Brain microvascular endothelial cell (primary cell): Measurements from ENCODE around the gene UROC1.

Experiments
- DNase-seq: peaks from one replicate; pipeline ENCODE4 v3.0.0-alpha.2; 2020
- H3K27ac ChIP-seq: fragments of 250-450 bp; sonication (Bioruptor Pico); 2 replicates; pipeline ENCODE4 v1.5.1; 2020; ENCODE audit warnings: mild to moderate bottlenecking, moderate library complexity
- H3K27me3 ChIP-seq: fragments of 250-450 bp; sonication (Bioruptor Pico); replicated peaks from 2 replicates; pipeline ENCODE4 v1.5.1; 2020; ENCODE audit warnings: mild to moderate bottlenecking
- H3K36me3 ChIP-seq: fragments of 250-450 bp; sonication (Bioruptor Pico); replicated peaks from 2 replicates; pipeline ENCODE4 v1.5.1; 2020; ENCODE audit warnings: mild to moderate bottlenecking
- H3K4me3 ChIP-seq: 2 replicates; pipeline ENCODE4 v1.5.1; 2011; ENCODE audit warnings: low read depth, mild to moderate bottlenecking, control low read depth, low read length, moderate library complexity
- in situ Hi-C: cut with HindIII; loops from 2 replicates; pipeline ENCODE4 v1.10.0; 2017; ENCODE audit warnings: low sequenced_read_pairs, low pct_ligation_motif_present
- TF ChIP-seq, protein P1 (sequence below): IDR thresholded peaks from 2 replicates; pipeline ENCODE4 v1.5.1; 2011; ENCODE audit warnings: low read depth, mild to moderate bottlenecking, moderate library complexity, low read length, control low read depth, inconsistent platforms; ENCODE audit errors: missing control alignments

The UROC1 gene

DNA sequence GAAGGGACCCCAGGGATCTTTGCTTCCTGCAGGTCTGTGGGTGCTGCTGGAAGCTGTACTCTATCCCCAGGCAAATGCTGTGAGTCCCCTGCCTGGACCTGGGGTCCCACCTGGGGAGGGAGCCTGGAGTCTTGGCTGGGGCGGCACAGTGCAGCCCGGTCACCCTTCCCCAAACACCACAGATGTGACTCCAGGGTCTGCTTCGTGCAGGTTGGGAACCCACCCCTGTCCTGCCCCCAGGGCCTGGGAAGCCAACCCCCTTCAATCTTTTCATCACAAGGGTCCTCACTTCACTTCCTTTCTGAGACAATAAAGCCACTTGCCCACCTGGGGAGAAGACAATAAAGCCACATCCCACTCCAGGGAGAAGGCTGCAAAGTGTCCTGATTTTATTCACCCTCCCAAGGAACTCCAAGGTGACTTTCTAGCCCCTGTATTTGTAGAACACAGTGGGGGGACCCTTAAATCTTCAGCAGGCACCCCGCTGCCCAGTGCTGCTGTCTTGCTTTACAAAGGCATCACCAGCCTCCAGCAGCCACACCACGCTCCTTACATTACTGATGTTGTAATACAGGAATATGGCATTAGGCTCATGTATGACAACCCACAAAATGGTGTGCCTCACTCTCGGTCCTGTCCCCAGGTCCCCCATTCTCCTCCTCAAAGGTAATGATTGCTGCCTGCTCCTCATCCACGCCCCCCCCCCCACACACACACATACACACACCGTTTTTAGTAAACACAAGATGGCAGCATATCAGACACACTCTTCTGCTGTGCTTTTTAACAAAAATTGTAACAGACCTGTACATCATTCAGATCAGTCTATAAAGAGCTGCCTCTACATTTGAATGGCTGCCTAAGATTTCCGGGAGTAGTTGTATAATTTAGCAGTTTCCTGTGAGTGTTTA lies 31.2 kb upstream of the UROC1 start:
- H3K36me3 ChIP-seq: no peaks in the 10 kb centered on the region
- TF ChIP-seq, protein P1, sequence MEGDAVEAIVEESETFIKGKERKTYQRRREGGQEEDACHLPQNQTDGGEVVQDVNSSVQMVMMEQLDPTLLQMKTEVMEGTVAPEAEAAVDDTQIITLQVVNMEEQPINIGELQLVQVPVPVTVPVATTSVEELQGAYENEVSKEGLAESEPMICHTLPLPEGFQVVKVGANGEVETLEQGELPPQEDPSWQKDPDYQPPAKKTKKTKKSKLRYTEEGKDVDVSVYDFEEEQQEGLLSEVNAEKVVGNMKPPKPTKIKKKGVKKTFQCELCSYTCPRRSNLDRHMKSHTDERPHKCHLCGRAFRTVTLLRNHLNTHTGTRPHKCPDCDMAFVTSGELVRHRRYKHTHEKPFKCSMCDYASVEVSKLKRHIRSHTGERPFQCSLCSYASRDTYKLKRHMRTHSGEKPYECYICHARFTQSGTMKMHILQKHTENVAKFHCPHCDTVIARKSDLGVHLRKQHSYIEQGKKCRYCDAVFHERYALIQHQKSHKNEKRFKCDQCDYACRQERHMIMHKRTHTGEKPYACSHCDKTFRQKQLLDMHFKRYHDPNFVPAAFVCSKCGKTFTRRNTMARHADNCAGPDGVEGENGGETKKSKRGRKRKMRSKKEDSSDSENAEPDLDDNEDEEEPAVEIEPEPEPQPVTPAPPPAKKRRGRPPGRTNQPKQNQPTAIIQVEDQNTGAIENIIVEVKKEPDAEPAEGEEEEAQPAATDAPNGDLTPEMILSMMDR: no peak
- peaks cover 20% of the 10 kb centered on the region for H3K27me3 ChIP-seq
- in situ Hi-C loops: no loop called here
- H3K4me3 ChIP-seq: no peak overlapping the region
- DNase-seq: no peak
- H3K27ac ChIP-seq: no peak overlapping the region

DNA sequence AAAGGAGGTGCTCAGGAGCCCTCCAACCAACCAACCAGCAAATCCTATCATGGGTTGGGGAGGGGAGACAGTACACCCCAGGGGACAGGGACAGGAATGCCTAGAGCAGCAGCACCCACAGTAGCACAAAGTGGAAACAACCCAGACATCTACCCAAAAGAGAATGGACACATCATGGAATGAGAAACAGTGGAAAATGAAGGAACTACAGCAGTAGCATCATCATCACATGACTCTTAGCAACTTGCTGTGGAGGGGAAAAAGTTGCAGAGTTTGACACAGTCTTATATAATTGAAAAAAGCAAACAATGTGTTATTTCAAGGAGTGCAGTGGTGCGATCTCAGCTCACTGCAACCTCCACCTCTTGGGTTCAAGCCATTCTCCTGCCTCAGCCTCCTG lies 30.1 kb upstream of the UROC1 start:
- Histone ChIP-seq H3K27me3 (peaks cover 20% of the 10 kb centered on the region), H3K4me3 (no peak overlapping the region), H3K36me3 (no peaks in the 10 kb centered on the region), H3K27ac (no peak overlapping the region)
- TF ChIP-seq, protein P1: no peak
- DNase-seq: no peak
- in situ Hi-C loops: no loop called here

DNA sequence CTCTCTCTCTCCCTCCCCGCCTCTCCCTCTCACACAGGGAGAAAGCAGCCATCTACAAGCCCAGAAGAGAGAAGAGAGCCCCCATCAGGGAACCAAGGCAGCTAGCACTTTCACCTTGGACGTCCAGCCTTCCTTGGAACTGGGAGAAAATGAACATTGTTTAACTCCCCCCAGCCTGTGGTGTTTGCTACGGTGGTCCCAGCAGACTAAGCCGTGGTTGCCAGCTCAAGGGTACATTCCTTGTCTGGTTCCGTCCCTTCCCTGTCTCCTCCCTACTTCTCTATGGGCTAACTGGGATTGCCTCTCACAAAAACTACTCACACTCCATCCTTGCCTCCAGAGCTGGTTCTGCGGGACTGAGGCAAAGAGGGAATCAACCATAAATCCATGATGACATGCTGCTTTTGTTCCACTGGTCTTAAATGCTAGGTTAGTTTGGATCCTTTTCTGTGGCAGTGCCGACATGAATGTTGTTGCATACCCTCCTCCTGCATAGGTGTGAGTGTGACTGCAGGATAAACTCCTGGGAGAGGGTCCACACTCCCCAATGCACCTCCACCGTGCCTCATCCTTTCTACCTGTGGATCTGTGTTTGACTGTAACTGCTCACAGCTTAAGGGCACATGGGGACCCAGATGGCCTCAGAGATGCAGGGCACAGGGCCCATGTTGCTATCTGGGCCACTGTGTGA lies 29.1 kb upstream of the UROC1 start:
- TF ChIP-seq, protein P1: no peak
- Histone ChIP-seq H3K27me3 (peaks cover 23% of the 10 kb centered on the region), H3K4me3 (no peak overlapping the region), H3K36me3 (no peaks in the 10 kb centered on the region), H3K27ac (no peak overlapping the region)
- no peak for DNase-seq
- in situ Hi-C loops: no loop called here

DNA sequence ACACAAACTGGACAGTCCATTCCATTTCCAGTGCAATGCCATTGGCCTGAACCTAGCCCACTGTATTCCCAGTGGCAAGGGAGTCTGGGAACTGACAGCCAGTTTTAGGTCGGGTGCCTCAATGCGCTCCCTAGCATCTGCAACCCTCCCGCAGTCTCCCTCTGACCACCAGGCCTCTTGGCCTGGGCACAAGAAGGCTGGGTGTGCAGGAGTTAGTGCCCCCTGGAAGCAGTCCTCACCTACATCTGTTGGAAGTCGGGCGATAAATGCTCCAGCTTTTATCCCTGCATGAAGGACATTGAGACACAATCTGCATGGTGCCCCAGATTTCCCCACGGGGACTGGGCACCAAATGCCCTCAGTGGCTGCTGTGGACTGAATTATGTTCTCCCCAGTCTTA lies 28.4 kb upstream of the UROC1 start:
- DNase-seq: no peak
- TF ChIP-seq, protein P1: no peak
- Histone ChIP-seq H3K27me3 (peaks cover 22% of the 10 kb centered on the region), H3K4me3 (no peak overlapping the region), H3K36me3 (no peaks in the 10 kb centered on the region), H3K27ac (no peak overlapping the region)
- in situ Hi-C loops: no loop called here

DNA sequence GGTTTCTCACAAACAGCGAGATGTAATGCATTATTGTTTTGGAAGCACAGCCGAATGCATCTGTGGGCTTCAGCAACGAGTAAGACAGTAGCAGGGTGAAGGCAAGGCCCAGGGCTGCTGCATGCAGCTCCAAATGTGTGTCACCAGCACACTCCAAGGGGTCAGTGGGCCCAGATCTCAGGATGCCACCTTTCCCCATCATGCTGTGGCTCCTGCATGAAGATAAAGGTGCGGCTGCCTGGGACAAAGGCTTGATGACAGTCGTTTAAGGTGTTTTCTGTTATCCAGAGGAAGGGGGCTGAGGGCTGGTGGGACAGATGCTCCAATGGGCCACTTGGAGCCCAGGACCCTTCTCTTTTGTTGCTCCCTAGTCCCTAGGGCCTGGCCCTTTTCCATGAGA lies 28.0 kb upstream of the UROC1 start:
- in situ Hi-C loops: no loop called here
- TF ChIP-seq, protein P1: no peak

More for the DNA sequence above, 28.0 kb upstream of the UROC1 start:
- Histone ChIP-seq H3K27me3 (peaks cover 18% of the 10 kb centered on the region), H3K27ac (no peak overlapping the region), H3K36me3 (no peaks in the 10 kb centered on the region), H3K4me3 (no peak overlapping the region)
- DNase-seq: no peak
